ENCODE measurements around the gene PCBP3. TPM values are rescaled to one million over a fixed set of nuclear protein-coding genes. Genes with fewer than 3 reads are reported as not detected.

Gene PCBP3
- total and polyA plus RNA-seq, 10 of the 15 experiments (the other 5 are each of a cell fraction or from before 2014, with no cell fraction given): 0.09 to 1.3 (median 0.46) TPM; not detected in 3

DNA sequence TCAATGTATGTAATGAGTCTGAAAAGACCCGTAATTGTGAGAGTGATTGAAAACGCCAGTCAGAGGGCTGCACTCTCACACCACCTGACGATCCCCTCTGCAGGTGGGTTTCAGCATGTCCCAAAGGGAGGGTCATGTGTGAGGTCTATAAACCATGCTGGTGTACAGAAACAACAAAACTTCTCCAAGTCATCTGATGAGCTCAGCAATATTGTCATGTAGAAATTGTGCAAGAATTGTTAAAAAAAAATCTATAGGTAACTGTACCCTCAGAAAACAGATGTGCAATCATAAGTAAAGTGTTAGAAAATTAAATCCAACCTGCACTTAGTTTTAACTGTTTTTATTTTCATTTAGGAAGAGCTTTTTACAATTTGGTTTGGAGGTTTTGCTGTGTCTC, 152.5 kb downstream of the PCBP3 start:
- no peak overlapping the region for H3K27ac ChIP-seq (ENCODE audit: control insufficient read depth, insufficient read depth)
- no peaks in the 10 kb centered on the region for H3K36me3 ChIP-seq (ENCODE audit: control insufficient read depth in 2 of 2, insufficient read depth in 2 of 2, low read length in 1 of 2)
- intact Hi-C loops (cut with micrococcal nuclease; ENCODE audit: unreplicated experiment) (no loop called here), in situ Hi-C loops (cut with MboI) (no loop called here)
- ChIA-PET RAD21 (ENCODE audit: unreplicated experiment) (no interaction called here), SMC1A (ENCODE audit: uncharacterized antibody, unreplicated experiment) (interaction anchor here (1.6 kb wide), 1 partner anchor 240 kb away, joined by 3 read pairs; no protein-coding TSS in a partner anchor), POLR2A (no interaction called here), CTCF (interaction anchor here (1.0 kb wide), 1 partner anchor 26 kb away, joined by 3 read pairs; no protein-coding TSS in a partner anchor)
- H2AFZ ChIP-seq (ENCODE audit: control insufficient read depth, low read depth, low read length): no peak overlapping the region
- WGBS (ENCODE audit: insufficient coverage, insufficient replicate concordance, low lambda C conversion rate, missing lambda C conversion rate): 21% methylated on average over 3 of the region's 3 CpGs
- no TSS peak for BruUV-seq (replicated peaks)
- no peak for DNase-seq (ENCODE audit: low read depth, low spot score)
- no peaks in the 10 kb centered on the region for H3K9me3 ChIP-seq (replicated peaks; ENCODE audit: control insufficient read depth, insufficient read depth, low read length)
- FAIRE-seq: no peak
- H3K9ac ChIP-seq (ENCODE audit: control insufficient read depth, insufficient read depth, low read length): no peak overlapping the region
- no peaks in the 10 kb centered on the region for H4K20me1 ChIP-seq (ENCODE audit: control insufficient read depth, insufficient read depth)
- H3K4me1 ChIP-seq (ENCODE audit: control insufficient read depth, insufficient read depth, low read length): no peaks in the 10 kb centered on the region
- H3K4me2 ChIP-seq (ENCODE audit: control insufficient read depth, insufficient read depth): no peak overlapping the region
- TF ChIP-seq, protein P1, sequence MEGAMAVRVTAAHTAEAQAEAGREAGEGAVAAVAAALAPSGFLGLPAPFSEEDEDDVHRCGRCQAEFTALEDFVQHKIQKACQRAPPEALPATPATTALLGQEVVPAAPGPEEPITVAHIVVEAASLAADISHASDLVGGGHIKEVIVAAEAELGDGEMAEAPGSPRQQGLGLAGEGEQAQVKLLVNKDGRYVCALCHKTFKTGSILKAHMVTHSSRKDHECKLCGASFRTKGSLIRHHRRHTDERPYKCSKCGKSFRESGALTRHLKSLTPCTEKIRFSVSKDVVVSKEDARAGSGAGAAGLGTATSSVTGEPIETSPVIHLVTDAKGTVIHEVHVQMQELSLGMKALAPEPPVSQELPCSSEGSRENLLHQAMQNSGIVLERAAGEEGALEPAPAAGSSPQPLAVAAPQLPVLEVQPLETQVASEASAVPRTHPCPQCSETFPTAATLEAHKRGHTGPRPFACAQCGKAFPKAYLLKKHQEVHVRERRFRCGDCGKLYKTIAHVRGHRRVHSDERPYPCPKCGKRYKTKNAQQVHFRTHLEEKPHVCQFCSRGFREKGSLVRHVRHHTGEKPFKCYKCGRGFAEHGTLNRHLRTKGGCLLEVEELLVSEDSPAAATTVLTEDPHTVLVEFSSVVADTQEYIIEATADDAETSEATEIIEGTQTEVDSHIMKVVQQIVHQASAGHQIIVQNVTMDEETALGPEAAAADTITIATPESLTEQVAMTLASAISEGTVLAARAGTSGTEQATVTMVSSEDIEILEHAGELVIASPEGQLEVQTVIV (IDR thresholded peaks at IDR 0.05; ENCODE audit: borderline replicate concordance, partially characterized antibody): no peak
- TF ChIP-seq EGR1 (IDR thresholded peaks at IDR 0.05; ENCODE audit: borderline replicate concordance in 1 of 2, low read depth in 2 of 2, low read length in 2 of 2): no peak
- TF ChIP-seq, protein P2, sequence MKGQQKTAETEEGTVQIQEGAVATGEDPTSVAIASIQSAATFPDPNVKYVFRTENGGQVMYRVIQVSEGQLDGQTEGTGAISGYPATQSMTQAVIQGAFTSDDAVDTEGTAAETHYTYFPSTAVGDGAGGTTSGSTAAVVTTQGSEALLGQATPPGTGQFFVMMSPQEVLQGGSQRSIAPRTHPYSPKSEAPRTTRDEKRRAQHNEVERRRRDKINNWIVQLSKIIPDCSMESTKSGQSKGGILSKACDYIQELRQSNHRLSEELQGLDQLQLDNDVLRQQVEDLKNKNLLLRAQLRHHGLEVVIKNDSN (IDR thresholded peaks at IDR 0.05; ENCODE audit: borderline replicate concordance, extremely low read length, insufficient read depth, low read depth, low read length): no peak
- no peak for TF ChIP-seq SP1 (IDR thresholded peaks at IDR 0.05; ENCODE audit: low read depth, low read length)
- TF ChIP-seq POLR2AphosphoS2 (IDR thresholded peaks at IDR 0.05; ENCODE audit: low read depth, low read length): no peak
- TF ChIP-seq, protein P3, sequence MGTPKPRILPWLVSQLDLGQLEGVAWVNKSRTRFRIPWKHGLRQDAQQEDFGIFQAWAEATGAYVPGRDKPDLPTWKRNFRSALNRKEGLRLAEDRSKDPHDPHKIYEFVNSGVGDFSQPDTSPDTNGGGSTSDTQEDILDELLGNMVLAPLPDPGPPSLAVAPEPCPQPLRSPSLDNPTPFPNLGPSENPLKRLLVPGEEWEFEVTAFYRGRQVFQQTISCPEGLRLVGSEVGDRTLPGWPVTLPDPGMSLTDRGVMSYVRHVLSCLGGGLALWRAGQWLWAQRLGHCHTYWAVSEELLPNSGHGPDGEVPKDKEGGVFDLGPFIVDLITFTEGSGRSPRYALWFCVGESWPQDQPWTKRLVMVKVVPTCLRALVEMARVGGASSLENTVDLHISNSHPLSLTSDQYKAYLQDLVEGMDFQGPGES (IDR thresholded peaks at IDR 0.05): no peak
- TF ChIP-seq PAX8 (IDR thresholded peaks at IDR 0.05): no peak
- TF ChIP-seq STAT3 (IDR thresholded peaks at IDR 0.05; ENCODE audit: low read depth, low read length): no peak
- no peak for TF ChIP-seq NR2C2 (IDR thresholded peaks at IDR 0.05; ENCODE audit: borderline replicate concordance, control insufficient read depth, insufficient read length, low read depth)
- no peak overlapping the region for H3K4me3 ChIP-seq
- no peak for ATAC-seq
- H3K27me3 ChIP-seq (replicated peaks in 1 of 2; ENCODE audit: control insufficient read depth in 2 of 2, insufficient read depth in 2 of 2, low read length in 1 of 2): no peaks in the 10 kb centered on the region
- no peaks in the 10 kb centered on the region for H3K79me2 ChIP-seq (ENCODE audit: control insufficient read depth, insufficient read depth, low read length)

Measured in GM12878 (cell line).